Endothelial cell of umbilical vein (primary cell): ENCODE data around the gene FBN2.

Experiments
- EZH2 ChIP-seq: IDR thresholded peaks from 2 replicates; pipeline ENCODE4 v1.6.1; 2012; ENCODE audit warnings: borderline replicate concordance, low read depth, mild to moderate bottlenecking, moderate library complexity, low read length, inconsistent platforms; ENCODE audit not compliant: severe bottlenecking
- GATA2 ChIP-seq: IDR thresholded peaks from 2 replicates; pipeline ENCODE4 v1.7.0; 2011; ENCODE audit warnings: low read depth, mild to moderate bottlenecking, moderate library complexity, mixed read lengths, low read length; ENCODE audit not compliant: insufficient read length, insufficient read depth
- POLR2A ChIP-seq: IDR thresholded peaks from 2 replicates; pipeline ENCODE4 v1.6.1; 2012; ENCODE audit warnings: low read depth, mild to moderate bottlenecking, control low read depth, low read length
- POLR2AphosphoS5 ChIP-seq: IDR thresholded peaks from 2 replicates; pipeline ENCODE4 v1.6.1; 2012; ENCODE audit warnings: low read depth, mild to moderate bottlenecking, control low read depth, low read length, moderate library complexity; ENCODE audit not compliant: insufficient read depth
- TF ChIP-seq, protein P1 (sequence below), 2 donors: IDR thresholded peaks; 1 replicate in 1 of 2; 2 replicates in 1 of 2; pipeline ENCODE4 v1.5.1; 2011; ENCODE audit warnings: low read length in 2 of 2, mild to moderate bottlenecking in 2 of 2, moderate library complexity in 2 of 2, control low read depth in 1 of 2, inconsistent platforms in 1 of 2, low read depth in 1 of 2; ENCODE audit not compliant: insufficient read depth in 1 of 2; ENCODE audit errors: extremely low read depth in 1 of 2
- TF ChIP-seq, protein P2 (sequence below): IDR thresholded peaks from 2 replicates; pipeline ENCODE4 v1.6.1; 2011; ENCODE audit not compliant: insufficient read depth, insufficient read length

DNA sequence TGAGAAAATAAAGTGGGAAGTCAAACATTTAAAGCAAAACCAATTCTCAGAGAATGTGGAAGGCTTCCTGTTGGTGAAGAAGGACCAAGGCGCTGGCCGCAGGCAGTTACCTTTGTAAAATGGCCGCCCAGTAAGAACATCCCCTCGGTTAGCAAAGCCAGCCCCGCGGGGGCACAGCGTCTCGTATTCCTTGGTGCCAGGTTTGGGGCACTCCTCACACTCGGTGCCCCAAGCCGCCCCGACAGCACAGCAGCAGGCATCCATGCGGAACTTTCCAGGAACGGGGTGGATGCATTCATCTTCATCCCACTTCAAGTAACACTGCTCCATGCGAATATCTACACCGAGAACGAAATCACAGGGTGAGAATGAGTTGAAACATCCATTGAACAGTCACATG, 192.8 kb downstream of the FBN2 start:
- TF ChIP-seq, protein P1, sequence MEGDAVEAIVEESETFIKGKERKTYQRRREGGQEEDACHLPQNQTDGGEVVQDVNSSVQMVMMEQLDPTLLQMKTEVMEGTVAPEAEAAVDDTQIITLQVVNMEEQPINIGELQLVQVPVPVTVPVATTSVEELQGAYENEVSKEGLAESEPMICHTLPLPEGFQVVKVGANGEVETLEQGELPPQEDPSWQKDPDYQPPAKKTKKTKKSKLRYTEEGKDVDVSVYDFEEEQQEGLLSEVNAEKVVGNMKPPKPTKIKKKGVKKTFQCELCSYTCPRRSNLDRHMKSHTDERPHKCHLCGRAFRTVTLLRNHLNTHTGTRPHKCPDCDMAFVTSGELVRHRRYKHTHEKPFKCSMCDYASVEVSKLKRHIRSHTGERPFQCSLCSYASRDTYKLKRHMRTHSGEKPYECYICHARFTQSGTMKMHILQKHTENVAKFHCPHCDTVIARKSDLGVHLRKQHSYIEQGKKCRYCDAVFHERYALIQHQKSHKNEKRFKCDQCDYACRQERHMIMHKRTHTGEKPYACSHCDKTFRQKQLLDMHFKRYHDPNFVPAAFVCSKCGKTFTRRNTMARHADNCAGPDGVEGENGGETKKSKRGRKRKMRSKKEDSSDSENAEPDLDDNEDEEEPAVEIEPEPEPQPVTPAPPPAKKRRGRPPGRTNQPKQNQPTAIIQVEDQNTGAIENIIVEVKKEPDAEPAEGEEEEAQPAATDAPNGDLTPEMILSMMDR (IDR thresholded peaks at IDR 0.05; ENCODE audit: extremely low read depth in 1 of 2, insufficient read depth in 1 of 2, low read depth in 1 of 2, low read length in 2 of 2): no peak
- TF ChIP-seq, protein P2, sequence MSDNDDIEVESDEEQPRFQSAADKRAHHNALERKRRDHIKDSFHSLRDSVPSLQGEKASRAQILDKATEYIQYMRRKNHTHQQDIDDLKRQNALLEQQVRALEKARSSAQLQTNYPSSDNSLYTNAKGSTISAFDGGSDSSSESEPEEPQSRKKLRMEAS: no peak
- TF ChIP-seq EZH2: no peak
- TF ChIP-seq POLR2AphosphoS5: no peak
- TF ChIP-seq POLR2A: no peak
- TF ChIP-seq GATA2: no peak
